Ascending aorta (tissue), 2 donors: ENCODE data around the gene AHCYL1. TPM values are rescaled to one million over a fixed set of nuclear protein-coding genes. Genes with fewer than 3 reads are reported as not detected.

Experiments used
- DNase-seq, 2 donors: peaks; one replicate each; pipeline ENCODE4 v3.0.0-alpha.2; 2019; ENCODE audit warnings: low spot score in 2 of 2
- H3K27ac ChIP-seq, 2 donors: fragments of 200-600 bp; sonication (generic); one replicate each; pipeline ENCODE4 v1.5.1; 2016 to 2017; ENCODE audit warnings: mild to moderate bottlenecking in 1 of 2
- H3K27me3 ChIP-seq: fragments of 200-600 bp; sonication (generic); one replicate; pipeline ENCODE4 v1.5.1; 2017
- H3K36me3 ChIP-seq, 2 donors: fragments of 200-600 bp; sonication (generic); one replicate each; pipeline ENCODE4 v1.5.1; 2016
- H3K4me1 ChIP-seq, 2 donors: fragments of 200-600 bp; sonication (generic); one replicate each; pipeline ENCODE4 v1.5.1; 2016 to 2017; ENCODE audit warnings: mild to moderate bottlenecking in 1 of 2
- H3K4me3 ChIP-seq, 2 donors: fragments of 200-600 bp; sonication (generic); one replicate each; pipeline ENCODE4 v1.5.1; 2016 to 2017; ENCODE audit warnings: mild to moderate bottlenecking in 1 of 2
- H3K9me3 ChIP-seq, 2 donors: fragments of 200-600 bp; sonication (generic); one replicate each; pipeline ENCODE4 v1.5.1; 2016
- CTCF ChIP-seq, 3 experiments: fragments of 200-600 bp in 2 of 3; fragments of 450-650 bp in 1 of 3; sonication (generic) in 2 of 3; IDR thresholded peaks; one replicate each; pipeline ENCODE4 v1.5.1; 2016 to 2019; ENCODE audit warnings: antibody characterized with exemption in 3 of 3, mild to moderate bottlenecking in 1 of 3, moderate library complexity in 1 of 3
- intact Hi-C: fragments of 100-400 bp; cut with DNase I; formaldehyde crosslinking; loops from one replicate; pipeline ENCODE4 v1.15.1; 2023
- total RNA-seq: library from RNA; depleted of rRNA; stranded (reverse); fragments of >200 nt; gene quantifications from one replicate; pipeline ENCODE4 v1.1.0, GENCODE V29; 2016

The AHCYL1 gene
- total RNA-seq, 1 donor from 2014 or later = 49.1 TPM

GRCh38 chr1:110048923-110049601, 64.5 kb downstream of the AHCYL1 start:
- Histone ChIP-seq H3K36me3 (peaks cover 95 to 97% of the 10 kb centered on the region in 2 donors), H3K27ac (no peak overlapping the region)

DNA sequence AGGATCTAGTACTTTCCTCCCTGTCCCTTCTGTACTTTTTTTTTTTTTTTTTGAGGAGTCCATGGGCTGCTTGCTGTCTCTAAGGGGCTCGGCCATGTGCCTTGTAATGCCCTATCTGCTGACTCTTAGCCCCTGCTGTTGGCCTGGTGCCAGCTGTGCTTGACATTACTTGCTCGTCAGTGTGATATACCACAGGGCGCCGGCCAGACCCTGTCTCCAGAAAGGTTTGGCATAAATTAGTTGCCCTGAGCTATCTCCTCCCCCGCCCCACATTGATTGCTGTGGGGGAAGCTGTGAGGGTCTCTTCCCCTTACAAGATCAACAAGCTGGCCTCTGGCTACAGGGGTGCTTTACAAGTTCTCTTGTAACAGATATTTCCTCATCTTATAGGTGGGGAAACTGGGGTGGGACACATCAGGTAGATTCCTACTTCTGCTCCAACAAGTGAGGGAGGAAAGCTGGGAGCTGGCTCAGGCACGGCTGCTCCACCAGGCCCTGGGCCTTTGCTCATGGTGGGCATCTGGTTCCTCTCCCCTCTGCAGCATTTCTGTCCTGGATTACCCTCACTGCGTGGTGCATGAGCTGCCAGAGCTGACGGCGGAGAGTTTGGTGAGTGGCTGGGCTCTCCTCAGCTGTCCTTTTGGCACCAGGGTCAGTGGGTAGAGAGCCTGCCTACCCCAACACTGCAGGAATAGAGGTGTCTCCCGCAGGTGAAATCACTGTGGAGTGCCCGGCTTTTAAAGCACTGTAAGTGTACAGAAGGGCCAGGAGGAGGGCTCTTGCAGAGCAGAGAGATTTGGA, 65.4 kb downstream of the AHCYL1 start:
- H3K4me3 ChIP-seq = no peak overlapping the region
- H3K27me3 ChIP-seq = no peaks in the 10 kb centered on the region
- intact Hi-C loops = no loop called here
- peaks cover 95 to 97% of the 10 kb centered on the region in 2 donors for H3K36me3 ChIP-seq
- H3K9me3 ChIP-seq = no peaks in the 10 kb centered on the region
- peak in 1 of 2 donors; percentile 57 for DNase-seq
- peak overlapping the region in 1 of 2 donors; percentile 13 for H3K27ac ChIP-seq
- TF ChIP-seq CTCF (IDR thresholded peaks at IDR 0.05) = no peak
- H3K4me1 ChIP-seq = no peaks in the 10 kb centered on the region

More at GRCh38 chr1:110048923-110049601, 64.5 kb downstream of the AHCYL1 start:
- no peak for DNase-seq
- no peaks in the 10 kb centered on the region for H3K9me3 ChIP-seq
- H3K27me3 ChIP-seq = no peaks in the 10 kb centered on the region
- no peaks in the 10 kb centered on the region for H3K4me1 ChIP-seq
- no peak overlapping the region for H3K4me3 ChIP-seq
- no peak for TF ChIP-seq CTCF (IDR thresholded peaks at IDR 0.05)
- intact Hi-C loops = no loop called here

DNA sequence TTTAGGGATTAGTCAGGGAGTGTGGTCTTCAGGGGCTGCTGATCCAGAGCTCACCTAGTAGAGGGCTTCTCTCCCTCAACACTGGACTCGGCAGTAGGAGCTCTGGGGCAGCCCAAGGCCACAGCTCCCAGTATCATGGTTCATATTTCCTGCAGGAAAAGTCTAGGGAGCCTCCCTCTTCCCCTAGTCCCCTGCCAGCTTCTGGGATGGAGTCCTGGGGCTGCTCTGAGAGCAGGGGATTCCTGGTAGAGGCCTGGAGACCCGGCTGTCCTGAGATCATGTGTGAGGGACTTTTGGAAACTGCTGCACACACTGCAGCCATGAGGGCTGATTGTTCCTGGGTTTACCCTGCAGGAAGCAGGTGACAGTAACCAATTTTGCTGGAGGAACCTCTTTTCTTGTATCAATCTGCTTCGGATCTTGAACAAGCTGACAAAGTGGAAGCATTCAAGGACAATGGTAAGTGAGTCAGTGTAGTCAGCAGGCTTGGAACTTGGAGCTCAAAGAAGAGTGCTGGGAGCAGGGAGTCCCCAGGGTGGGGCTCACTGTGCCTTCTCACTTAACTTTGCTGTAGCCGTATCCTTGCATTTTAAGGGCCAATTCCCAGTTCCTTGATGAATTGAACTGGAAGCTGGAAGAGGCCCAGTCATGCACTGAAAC, 66.2 kb downstream of the AHCYL1 start:
- peak overlapping the region in 1 of 2 donors; percentile 13 for H3K27ac ChIP-seq
- H3K4me1 ChIP-seq = no peaks in the 10 kb centered on the region
- H3K4me3 ChIP-seq = no peak overlapping the region
- no peak for TF ChIP-seq CTCF (IDR thresholded peaks at IDR 0.05)
- no peak for DNase-seq
- intact Hi-C loops = no loop called here
- H3K9me3 ChIP-seq = no peaks in the 10 kb centered on the region
- H3K27me3 ChIP-seq = no peaks in the 10 kb centered on the region
- H3K36me3 ChIP-seq = peaks cover 95 to 97% of the 10 kb centered on the region in 2 donors

DNA sequence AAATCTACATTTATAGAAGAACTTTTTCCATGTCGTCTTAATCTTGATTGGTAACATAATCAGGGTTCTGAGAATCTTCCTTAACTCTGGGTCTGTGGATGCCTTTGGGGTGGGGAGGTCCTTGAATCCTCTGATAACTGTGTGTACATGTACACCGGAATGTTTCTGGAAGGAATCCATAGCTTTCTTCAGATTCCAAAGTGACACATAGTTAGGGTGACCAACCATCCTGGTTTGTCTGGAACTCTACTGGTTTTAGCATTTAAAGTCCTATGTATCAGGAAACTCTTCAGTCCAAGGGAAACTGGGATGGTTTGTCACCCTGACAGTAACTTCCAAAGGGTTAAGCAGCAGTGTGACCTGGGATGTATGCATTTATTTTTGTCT, 66.7 kb downstream of the AHCYL1 start:
- intact Hi-C loops = no loop called here
- Histone ChIP-seq H3K27ac (no peak overlapping the region), H3K4me3 (no peak overlapping the region), H3K9me3 (no peaks in the 10 kb centered on the region), H3K27me3 (no peaks in the 10 kb centered on the region), H3K36me3 (peaks cover 95 to 97% of the 10 kb centered on the region in 2 donors), H3K4me1 (no peaks in the 10 kb centered on the region)
- DNase-seq = no peak
- no peak for TF ChIP-seq CTCF (IDR thresholded peaks at IDR 0.05)

GRCh38 chr1:110053552-110054428, 69.2 kb downstream of the AHCYL1 start:
- no peak overlapping the region for H3K4me3 ChIP-seq
- intact Hi-C loops = loop anchor here (1.0 kb wide), 1 partner anchor 53 kb away; no protein-coding TSS in a partner anchor
- peaks cover 81 to 97% of the 10 kb centered on the region in 2 donors for H3K36me3 ChIP-seq
- H3K4me1 ChIP-seq = no peaks in the 10 kb centered on the region
- peak in 1 of 2 donors; percentile 74 for DNase-seq
- H3K27ac ChIP-seq = no peak overlapping the region
- H3K9me3 ChIP-seq = no peaks in the 10 kb centered on the region
- TF ChIP-seq CTCF (IDR thresholded peaks at IDR 0.05) = peak; percentile 72 to 94 (median 91)
- no peaks in the 10 kb centered on the region for H3K27me3 ChIP-seq
